Neural crest cell (in vitro differentiated cells): ENCODE measurements around the gene TMEM238L. TPM values are rescaled to one million over a fixed set of nuclear protein-coding genes. Genes with fewer than 3 reads are reported as not detected.

Source experiments
- DNase-seq: peaks from one replicate; pipeline ENCODE4 v3.0.0; 2021; ENCODE audit warnings: low read depth, mixed read lengths, low spot score
- H3K27ac Mint-ChIP-seq: one replicate; pipeline ENCODE4 v1.8.0; 2021; ENCODE audit warnings: mild to moderate bottlenecking, mixed read lengths; ENCODE audit not compliant: unreplicated experiment
- H3K27me3 Mint-ChIP-seq: 2 replicates; pipeline ENCODE4 v1.8.0; 2021; ENCODE audit warnings: low read depth, mild to moderate bottlenecking, mixed read lengths
- H3K36me3 Mint-ChIP-seq: 2 replicates; pipeline ENCODE4 v1.8.0; 2021; ENCODE audit warnings: low read depth, mild to moderate bottlenecking, mixed read lengths
- H3K4me1 Mint-ChIP-seq: 2 replicates; pipeline ENCODE4 v1.8.0; 2021; ENCODE audit warnings: mixed read lengths
- H3K4me3 Mint-ChIP-seq: one replicate; pipeline ENCODE4 v1.8.0; 2021; ENCODE audit warnings: mild to moderate bottlenecking, mixed read lengths
- H3K9me3 Mint-ChIP-seq: 2 replicates; pipeline ENCODE4 v1.8.0; 2021; ENCODE audit warnings: mixed read lengths
- total RNA-seq: library from RNA; stranded (reverse); gene quantifications from 2 replicates; pipeline ENCODE4 v1.2.1, GENCODE V29; 2021
- TF ChIP-seq, protein P1 (sequence below): fragments of 200-600 bp; sonication (generic); conservative IDR thresholded peaks from 2 replicates; pipeline ENCODE4 v1.5.0; 2021; ENCODE audit warnings: antibody characterized with exemption, mild to moderate bottlenecking

TMEM238L gene
- total RNA-seq, 1 donor from 2014 or later: not detected

DNA sequence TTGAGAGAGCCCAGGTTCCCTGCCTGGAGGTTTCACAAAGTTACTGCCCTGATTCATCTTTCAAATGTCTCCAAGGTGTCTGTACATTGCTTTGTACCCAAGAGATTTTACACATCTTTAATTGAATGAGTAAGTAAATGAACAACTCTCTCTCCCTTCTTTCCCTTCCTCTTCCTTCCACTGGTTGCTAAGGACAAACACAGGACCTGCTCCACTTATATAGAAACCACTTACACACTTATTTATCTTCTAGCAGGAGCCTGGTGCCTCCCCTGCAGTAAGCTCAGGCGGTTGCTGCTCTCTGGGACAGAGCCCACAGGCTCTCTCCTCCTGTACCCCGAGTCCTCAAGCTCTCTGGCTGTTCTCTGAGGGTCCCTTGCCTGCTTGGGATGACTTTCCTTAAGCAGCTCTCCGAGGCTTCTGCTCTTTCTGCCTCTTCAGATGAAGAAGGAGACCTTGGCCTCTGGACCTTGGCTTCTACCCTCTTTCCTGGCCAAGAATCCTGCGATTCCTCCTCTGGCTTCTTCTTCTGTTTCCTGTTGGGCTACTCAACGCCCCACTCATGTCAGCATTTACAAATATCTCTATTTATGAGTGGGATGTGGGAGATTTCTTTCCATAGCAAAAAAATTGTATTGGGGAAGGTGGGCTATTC, 24.1 kb upstream of the TMEM238L start:
- Mint-ChIP-seq H3K27ac (no peak overlapping the region), H3K9me3 (peaks cover 3% of the 10 kb centered on the region), H3K4me1 (peaks cover 10% of the 10 kb centered on the region), H3K27me3 (no peaks in the 10 kb centered on the region), H3K36me3 (no peaks in the 10 kb centered on the region), H3K4me3 (no peak overlapping the region)
- no peak for DNase-seq
- TF ChIP-seq, protein P1, sequence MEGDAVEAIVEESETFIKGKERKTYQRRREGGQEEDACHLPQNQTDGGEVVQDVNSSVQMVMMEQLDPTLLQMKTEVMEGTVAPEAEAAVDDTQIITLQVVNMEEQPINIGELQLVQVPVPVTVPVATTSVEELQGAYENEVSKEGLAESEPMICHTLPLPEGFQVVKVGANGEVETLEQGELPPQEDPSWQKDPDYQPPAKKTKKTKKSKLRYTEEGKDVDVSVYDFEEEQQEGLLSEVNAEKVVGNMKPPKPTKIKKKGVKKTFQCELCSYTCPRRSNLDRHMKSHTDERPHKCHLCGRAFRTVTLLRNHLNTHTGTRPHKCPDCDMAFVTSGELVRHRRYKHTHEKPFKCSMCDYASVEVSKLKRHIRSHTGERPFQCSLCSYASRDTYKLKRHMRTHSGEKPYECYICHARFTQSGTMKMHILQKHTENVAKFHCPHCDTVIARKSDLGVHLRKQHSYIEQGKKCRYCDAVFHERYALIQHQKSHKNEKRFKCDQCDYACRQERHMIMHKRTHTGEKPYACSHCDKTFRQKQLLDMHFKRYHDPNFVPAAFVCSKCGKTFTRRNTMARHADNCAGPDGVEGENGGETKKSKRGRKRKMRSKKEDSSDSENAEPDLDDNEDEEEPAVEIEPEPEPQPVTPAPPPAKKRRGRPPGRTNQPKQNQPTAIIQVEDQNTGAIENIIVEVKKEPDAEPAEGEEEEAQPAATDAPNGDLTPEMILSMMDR: no peak

DNA sequence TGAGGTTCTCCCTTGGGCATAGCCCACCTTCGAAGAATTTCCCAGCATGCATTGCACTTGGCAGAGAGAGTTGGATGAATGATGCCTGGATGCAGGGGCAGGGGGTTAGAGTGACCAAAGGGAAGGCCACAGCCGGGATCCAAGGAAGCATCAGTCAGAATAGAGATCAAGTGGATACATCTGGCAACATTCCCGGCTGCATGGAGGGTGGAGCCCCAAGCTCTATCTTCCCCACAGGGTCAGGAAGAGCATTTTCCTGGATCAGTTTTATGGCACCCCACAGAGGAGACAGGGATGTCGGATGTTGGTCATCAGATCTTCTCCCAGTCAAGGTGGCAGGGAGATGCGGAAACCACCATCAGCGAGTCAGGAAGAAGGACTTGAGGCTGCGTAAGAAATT, 21.0 kb upstream of the TMEM238L start:
- H3K27me3 Mint-ChIP-seq: no peaks in the 10 kb centered on the region
- H3K36me3 Mint-ChIP-seq: no peaks in the 10 kb centered on the region
- H3K9me3 Mint-ChIP-seq: peaks cover 3% of the 10 kb centered on the region
- TF ChIP-seq, protein P1: no peak
- H3K27ac Mint-ChIP-seq: no peak overlapping the region
- DNase-seq: no peak
- no peak overlapping the region for H3K4me3 Mint-ChIP-seq
- H3K4me1 Mint-ChIP-seq: peaks cover 5% of the 10 kb centered on the region

DNA sequence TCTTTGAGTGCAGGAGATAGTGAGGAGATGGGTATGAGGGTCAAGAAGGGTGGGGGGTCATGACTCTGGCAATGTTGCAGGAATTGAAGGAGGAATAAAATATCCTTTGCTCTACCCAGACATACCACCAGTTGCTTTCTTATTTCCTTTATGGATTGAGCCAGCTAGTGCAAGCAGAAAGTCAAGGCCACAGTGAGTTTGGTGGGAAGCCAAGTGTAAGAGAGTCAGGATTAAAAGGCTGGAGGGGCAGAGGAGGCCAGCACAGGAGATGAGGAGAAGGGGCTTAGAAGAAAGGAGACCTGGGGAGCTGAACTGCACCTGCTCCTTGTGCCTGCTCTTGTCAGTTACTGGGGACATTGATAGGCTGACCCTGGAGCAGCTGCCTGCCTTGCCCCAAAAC, 17.9 kb upstream of the TMEM238L start:
- Mint-ChIP-seq H3K9me3 (peaks cover 3% of the 10 kb centered on the region), H3K27me3 (no peaks in the 10 kb centered on the region), H3K4me1 (no peaks in the 10 kb centered on the region), H3K27ac (no peak overlapping the region), H3K4me3 (no peak overlapping the region), H3K36me3 (no peaks in the 10 kb centered on the region)
- TF ChIP-seq, protein P1: no peak
- DNase-seq: no peak

DNA sequence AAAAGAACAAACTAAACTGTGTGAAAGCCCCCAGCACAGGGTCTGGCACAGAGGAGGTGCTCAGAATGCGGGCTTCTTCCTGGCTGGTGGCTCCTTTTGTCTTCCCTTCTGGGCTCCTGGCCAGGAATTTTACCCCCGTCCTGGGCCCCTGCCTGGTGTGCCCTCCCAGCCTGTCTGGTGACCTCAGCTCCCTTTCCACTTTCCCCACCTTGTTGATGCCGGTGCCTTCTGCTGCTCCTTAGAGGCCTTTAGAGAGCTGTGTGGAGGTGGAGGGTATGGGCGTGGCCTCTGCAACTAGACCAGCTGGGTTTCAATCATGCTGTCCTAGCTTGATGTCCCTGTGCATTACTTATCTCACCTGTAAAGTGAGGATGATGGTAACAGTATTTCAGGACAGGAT, 17.2 kb upstream of the TMEM238L start:
- Mint-ChIP-seq H3K4me3 (no peak overlapping the region), H3K27ac (no peak overlapping the region), H3K36me3 (no peaks in the 10 kb centered on the region), H3K27me3 (no peaks in the 10 kb centered on the region), H3K9me3 (peaks cover 3% of the 10 kb centered on the region), H3K4me1 (no peaks in the 10 kb centered on the region)
- no peak for DNase-seq
- TF ChIP-seq, protein P1: no peak

DNA sequence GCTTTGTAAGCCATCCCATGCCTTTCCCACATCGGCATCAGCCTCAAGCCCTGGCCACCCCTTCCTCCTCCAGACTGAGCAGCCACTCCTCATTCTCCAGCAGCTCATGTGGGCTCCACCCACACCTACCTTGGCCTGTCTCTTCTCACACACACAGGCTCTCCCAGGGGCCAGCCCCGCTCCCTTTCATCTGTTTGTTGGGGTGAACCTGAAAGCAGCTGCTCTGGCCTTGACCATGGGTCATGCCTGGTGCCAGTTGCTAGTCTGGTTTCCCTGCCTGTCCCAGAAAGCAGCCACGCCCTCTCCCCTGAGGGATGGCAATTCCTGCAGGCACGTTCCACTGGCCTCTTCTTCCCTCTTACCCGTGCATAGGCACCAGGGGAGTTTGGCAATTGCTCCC, 11.4 kb upstream of the TMEM238L start:
- TF ChIP-seq, protein P1: no peak
- no peaks in the 10 kb centered on the region for H3K27me3 Mint-ChIP-seq
- no peak for DNase-seq
- no peaks in the 10 kb centered on the region for H3K36me3 Mint-ChIP-seq
- H3K4me3 Mint-ChIP-seq: no peak overlapping the region
- H3K27ac Mint-ChIP-seq: no peak overlapping the region
- no peaks in the 10 kb centered on the region for H3K4me1 Mint-ChIP-seq
- no peaks in the 10 kb centered on the region for H3K9me3 Mint-ChIP-seq
